ENCODE data around the gene PAQR4.

GRCh38 chr16:2980227-2981176 lies 11.4 kb downstream of the PAQR4 start, which contains the start of gene PKMYT1:
- TF ChIP-seq CTCF (IDR thresholded peaks at IDR 0.05; ENCODE audit: low read depth, low read length) (no peak), POLR2A (IDR thresholded peaks at IDR 0.05; ENCODE audit: extremely low read depth, insufficient read length) (peak; percentile 98)

Measured in NB4 (cell line).